ENCODE data around the gene GMEB1. TPM values are rescaled to one million over a fixed set of nuclear protein-coding genes. Genes with fewer than 3 reads are reported as not detected.
"Not testable (repeated sequence)": the region's sequence is repeated elsewhere in the genome, so short reads cannot be mapped to it uniquely, and the experiment has no call there.

GMEB1 gene
- total RNA-seq, 1 donor from 2014 or later = 22.8 TPM

GRCh38 chr1:28666806-28667205, 1.8 kb upstream of the GMEB1 start:
- H3K4me3 Mint-ChIP-seq = peak overlapping the region; percentile 9
- no peaks in the 10 kb centered on the region for H3K9me3 Mint-ChIP-seq
- DNase-seq (ENCODE audit: low read depth, low spot score) = no peak
- H3K36me3 Mint-ChIP-seq (ENCODE audit: low read depth) = no peaks in the 10 kb centered on the region
- H3K27me3 Mint-ChIP-seq (ENCODE audit: low read depth) = no peaks in the 10 kb centered on the region
- H3K27ac Mint-ChIP-seq (ENCODE audit: unreplicated experiment) = no peak overlapping the region
- TF ChIP-seq CTCF (conservative IDR thresholded peaks at IDR 0.05) = no peak
- peaks cover 29% of the 10 kb centered on the region for H3K4me1 Mint-ChIP-seq

GRCh38 chr1:28668956-28669723, 556 bp downstream of the GMEB1 start:
- Mint-ChIP-seq H3K9me3 (no peaks in the 10 kb centered on the region), H3K36me3 (ENCODE audit: low read depth) (no peaks in the 10 kb centered on the region), H3K27ac (ENCODE audit: unreplicated experiment) (peak overlapping the region; percentile 98), H3K4me1 (peaks cover 28% of the 10 kb centered on the region), H3K27me3 (ENCODE audit: low read depth) (no peaks in the 10 kb centered on the region), H3K4me3 (peak overlapping the region; percentile 85)
- TF ChIP-seq CTCF (conservative IDR thresholded peaks at IDR 0.05) = no peak
- peak; percentile 45 for DNase-seq (ENCODE audit: low read depth, low spot score)

- no peak for TF ChIP-seq CTCF (conservative IDR thresholded peaks at IDR 0.05)
- peaks cover 19% of the 10 kb centered on the region for H3K4me1 Mint-ChIP-seq
Observed at GRCh38 chr1:28671254-28671780, 2.7 kb downstream of the GMEB1 start.

GRCh38 chr1:28672971-28673370, 4.4 kb downstream of the GMEB1 start:
- H3K27ac Mint-ChIP-seq (ENCODE audit: unreplicated experiment); H3K9me3 Mint-ChIP-seq; DNase-seq (ENCODE audit: low read depth, low spot score); H3K27me3 Mint-ChIP-seq (ENCODE audit: low read depth); H3K36me3 Mint-ChIP-seq (ENCODE audit: low read depth); H3K4me3 Mint-ChIP-seq: not testable (repeated sequence)
- H3K4me1 Mint-ChIP-seq = peaks cover 17% of the 10 kb centered on the region

More at GRCh38 chr1:28671254-28671780, 2.7 kb downstream of the GMEB1 start:
- Mint-ChIP-seq H3K4me3 (peak overlapping the region; percentile 83), H3K36me3 (ENCODE audit: low read depth) (no peaks in the 10 kb centered on the region), H3K27me3 (ENCODE audit: low read depth) (no peaks in the 10 kb centered on the region), H3K27ac (ENCODE audit: unreplicated experiment) (no peak overlapping the region), H3K9me3 (no peaks in the 10 kb centered on the region)
- no peak for DNase-seq (ENCODE audit: low read depth, low spot score)

- H3K4me1 Mint-ChIP-seq = peaks cover 2% of the 10 kb centered on the region
- H3K4me3 Mint-ChIP-seq = no peak overlapping the region
- DNase-seq (ENCODE audit: low read depth, low spot score) = no peak
- H3K27ac Mint-ChIP-seq (ENCODE audit: unreplicated experiment) = no peak overlapping the region
- H3K9me3 Mint-ChIP-seq = no peaks in the 10 kb centered on the region
- no peaks in the 10 kb centered on the region for H3K27me3 Mint-ChIP-seq (ENCODE audit: low read depth)
- peaks cover 1% of the 10 kb centered on the region for H3K36me3 Mint-ChIP-seq (ENCODE audit: low read depth)
- no peak for TF ChIP-seq CTCF (conservative IDR thresholded peaks at IDR 0.05)
Observed at GRCh38 chr1:28675924-28676257, 7.3 kb downstream of the GMEB1 start.

DNA sequence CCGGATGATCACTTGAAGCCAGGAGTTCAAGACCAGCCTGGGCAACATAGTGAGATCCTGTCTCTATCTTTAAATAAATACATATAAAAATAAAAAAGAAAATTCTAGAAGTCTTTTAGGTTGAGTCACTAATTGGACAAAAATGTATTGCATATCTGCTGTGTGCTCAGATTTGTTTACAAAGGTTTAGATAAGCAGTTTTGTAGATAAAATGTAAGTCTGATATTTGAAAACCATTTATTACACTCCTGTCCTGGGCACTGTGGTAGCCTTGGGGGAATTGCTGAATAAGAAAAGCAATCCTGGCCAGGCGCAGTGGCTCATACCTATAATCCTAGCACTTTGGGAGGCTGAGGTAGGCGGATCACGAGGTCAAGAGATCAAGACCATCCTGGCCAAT, 11.6 kb downstream of the GMEB1 start:
- Mint-ChIP-seq H3K4me3 (no peak overlapping the region), H3K27ac (ENCODE audit: unreplicated experiment) (no peak overlapping the region), H3K9me3 (no peaks in the 10 kb centered on the region), H3K4me1 (no peaks in the 10 kb centered on the region), H3K27me3 (ENCODE audit: low read depth) (no peaks in the 10 kb centered on the region), H3K36me3 (ENCODE audit: low read depth) (peaks cover 12% of the 10 kb centered on the region)
- no peak for DNase-seq (ENCODE audit: low read depth, low spot score)
- TF ChIP-seq CTCF (conservative IDR thresholded peaks at IDR 0.05) = no peak

Measured in neural crest cell (in vitro differentiated cells).